SIG-M5 treated with dmso at 0.1 percent for 504 hours (cell line): ENCODE results near the gene METTL9.
"Not testable (repeated sequence)": the region's sequence is repeated elsewhere in the genome, so short reads cannot be mapped to it uniquely, and the experiment has no call there.

Source experiments
- DNase-seq: peaks from one replicate; lab custom pipeline; 2025; ENCODE audit not compliant: unreplicated experiment; lab: John Stamatoyannopoulos, UW

Gene METTL9

GRCh38 chr16:21610006-21610544 lies 10.7 kb downstream of the METTL9 start:
- DNase-seq, result no peak

DNA sequence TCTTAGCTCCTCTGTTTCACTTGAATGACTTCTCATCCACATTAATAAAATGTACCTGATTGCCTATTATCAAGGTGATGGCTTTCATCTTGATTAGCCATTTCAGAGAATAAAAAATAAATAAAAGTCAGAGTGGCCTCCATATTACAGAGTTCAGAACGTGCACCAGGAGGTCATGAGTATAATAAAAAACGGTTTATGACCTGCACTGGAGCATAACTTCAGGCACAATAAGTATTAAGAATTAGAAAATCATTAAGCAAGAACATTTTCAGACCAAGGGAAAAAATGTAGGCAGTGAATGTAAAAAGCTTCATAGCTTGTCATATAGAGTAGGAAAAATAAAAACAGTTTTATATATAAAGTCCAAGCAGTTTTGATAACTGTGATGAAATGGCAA lies 11.4 kb downstream of the METTL9 start:
- no peak for DNase-seq

- peak; percentile 56 for DNase-seq
These were observed 11.8 kb downstream of the METTL9 start for GRCh38 chr16:21611198-21611555.

- DNase-seq, result peak; percentile 43
These were observed 12.4 kb downstream of the METTL9 start for GRCh38 chr16:21611556-21612384.

- no peak for DNase-seq
These were observed 14.0 kb downstream of the METTL9 start for GRCh38 chr16:21613361-21613760.

GRCh38 chr16:21613781-21614180 lies 14.4 kb downstream of the METTL9 start:
- DNase-seq, result no peak

DNA sequence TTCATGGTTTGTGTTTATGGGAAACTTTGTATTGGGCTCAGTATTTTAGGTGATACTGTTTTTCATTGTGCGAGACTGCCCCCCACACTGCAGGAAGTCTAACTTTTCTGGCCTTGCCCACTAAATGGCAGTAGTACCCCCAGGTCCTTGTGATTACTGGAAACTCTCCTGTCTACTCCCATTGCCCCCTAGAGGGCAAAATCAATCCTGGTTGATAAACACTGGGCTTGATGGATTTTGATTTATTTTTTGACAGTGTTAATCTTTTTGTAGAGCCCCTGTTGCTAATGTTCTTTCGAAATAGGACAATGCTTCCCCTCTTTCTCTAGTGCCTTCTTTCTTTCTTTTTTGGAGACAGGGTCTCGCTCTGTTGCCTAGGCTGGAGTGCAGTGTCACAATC lies 15.5 kb downstream of the METTL9 start:
- DNase-seq, result no peak

DNA sequence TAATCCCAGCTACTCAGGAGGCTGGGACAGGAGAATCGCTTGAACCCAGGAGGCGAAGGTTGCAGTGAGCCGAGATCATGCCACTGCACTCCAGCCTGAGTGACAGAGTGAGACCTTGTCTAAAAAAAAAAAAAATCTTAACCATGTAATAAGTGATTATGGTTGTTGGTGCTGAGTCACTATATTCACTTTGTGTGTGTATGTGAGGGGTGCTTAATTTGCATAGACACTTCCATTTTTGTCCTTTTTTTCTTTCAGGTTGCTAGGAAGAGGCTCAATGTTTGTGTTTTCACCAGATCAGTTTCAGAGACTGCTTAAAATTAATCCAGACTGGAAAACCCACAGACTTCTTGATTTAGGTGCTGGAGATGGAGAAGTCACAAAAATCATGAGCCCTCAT lies 18.2 kb downstream of the METTL9 start:
- no peak for DNase-seq

DNA sequence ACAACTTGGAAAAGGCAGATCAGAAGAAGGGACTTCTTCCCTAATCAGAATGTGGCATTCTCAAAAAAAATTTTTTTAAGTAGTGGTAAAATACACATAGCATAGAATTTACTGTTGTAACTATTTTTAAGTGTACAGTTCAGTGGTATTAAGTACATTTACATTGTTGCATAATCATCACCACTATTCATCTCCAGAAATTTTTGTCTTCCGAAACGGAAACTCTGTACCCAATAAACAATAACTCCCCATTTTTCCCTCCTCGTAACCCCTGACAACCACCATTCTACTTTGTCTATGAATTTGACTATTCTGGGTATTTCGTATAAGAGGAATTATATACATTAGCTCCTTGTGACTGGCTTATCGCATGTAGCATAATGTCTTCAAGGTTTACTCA lies 18.9 kb downstream of the METTL9 start:
- DNase-seq, result no peak

- DNase-seq, result no peak
These were observed 20.5 kb downstream of the METTL9 start for GRCh38 chr16:21619765-21620425.

DNA sequence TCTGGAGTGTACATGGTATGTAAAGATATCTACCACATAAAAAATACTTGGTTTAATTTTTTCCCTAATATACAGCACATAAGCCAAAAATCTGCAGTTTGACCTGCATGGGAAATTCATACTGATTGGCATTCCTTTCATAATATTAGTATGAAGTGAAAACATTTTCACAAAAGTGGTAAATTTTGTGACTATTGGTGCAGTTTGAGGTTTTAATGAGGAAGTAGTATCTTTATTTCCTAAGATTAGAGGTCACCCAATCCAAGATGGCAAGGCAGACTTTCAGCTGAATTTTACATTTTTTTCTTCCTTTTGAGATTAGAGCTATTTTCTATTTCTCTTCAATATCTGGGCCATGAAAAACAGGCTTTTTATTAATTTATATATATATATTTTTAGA lies 21.2 kb downstream of the METTL9 start:
- no peak for DNase-seq

- no peak for DNase-seq
These were observed 23.2 kb downstream of the METTL9 start for GRCh38 chr16:21622545-21622944.

DNA sequence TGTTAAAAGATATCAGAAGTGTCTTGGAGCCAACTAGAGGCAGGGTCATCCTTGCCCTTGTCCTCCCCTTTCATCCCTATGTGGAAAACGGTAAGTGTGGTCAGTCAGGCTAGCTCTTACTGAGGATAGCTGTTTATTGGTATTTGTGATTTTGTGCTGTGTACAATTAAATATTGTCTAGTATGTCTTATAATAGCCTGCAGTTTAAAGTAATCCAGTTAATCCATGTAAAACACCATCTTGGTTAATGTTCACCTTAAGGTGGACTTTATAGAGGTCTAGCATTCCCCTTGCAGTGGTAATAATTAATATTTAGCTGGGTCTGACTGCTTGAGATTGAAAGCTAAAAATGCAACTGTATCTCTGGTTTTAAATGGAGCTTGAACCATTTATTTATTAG lies 25.6 kb downstream of the METTL9 start:
- DNase-seq, result no peak

DNA sequence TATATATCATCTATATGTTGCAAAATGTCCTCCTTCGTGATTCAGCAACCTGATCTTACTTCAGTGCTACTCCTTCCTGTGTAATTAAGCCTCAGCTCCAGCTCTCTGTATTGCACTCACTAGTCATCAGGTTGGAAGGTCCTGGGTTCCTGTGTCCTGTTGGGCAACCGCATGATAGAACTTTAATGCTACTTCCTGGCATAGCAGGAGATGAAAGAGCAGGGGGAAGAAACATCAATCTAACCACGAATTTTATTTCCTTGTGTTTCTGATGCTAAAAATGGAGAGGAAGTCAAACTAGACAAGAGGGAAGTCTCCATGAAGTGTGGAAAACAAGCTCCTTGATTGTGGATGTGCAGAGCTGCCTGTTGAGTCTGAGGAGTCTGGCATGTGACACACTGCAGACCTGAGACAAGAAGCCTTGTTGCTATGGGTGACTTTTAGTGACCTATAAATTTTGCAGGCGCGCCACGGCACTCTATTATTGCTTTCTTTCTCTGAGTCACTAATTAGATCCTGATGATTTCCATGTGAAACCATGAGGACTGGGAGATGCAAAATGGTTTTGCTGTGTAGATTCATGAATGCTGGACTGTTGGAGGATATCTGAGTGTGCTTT lies 27.4 kb downstream of the METTL9 start:
- DNase-seq, result peak; percentile 98

DNA sequence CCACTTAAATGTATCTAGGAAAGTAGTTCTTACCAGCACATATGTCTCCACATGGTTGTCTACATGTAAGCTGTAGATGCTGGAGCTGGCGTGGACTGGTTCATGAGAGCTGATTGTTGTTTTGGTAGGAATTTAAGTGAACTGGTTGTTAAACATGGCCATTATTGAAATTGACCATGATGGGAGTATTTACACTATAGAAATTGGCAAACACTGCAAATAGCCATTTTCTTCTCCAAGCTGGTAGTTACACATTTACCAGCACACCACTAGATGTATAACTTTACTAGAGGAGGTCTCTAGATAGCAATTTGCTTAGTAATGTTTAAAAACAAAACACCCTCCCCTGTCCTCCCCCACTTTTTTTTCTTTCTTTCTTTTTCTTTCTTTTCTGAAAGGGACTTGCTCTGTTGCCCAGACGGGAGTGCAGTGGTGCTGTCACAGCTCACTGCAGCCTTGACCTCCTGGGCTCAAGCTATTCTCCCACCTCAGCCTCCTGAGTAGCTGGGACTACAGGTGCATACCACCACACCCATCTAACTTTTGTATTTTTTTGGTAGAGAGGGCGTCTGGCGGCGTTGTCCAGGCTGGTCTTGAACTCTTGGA lies 28.8 kb downstream of the METTL9 start:
- no peak for DNase-seq

- no peak for DNase-seq
These were observed 29.4 kb downstream of the METTL9 start for GRCh38 chr16:21628772-21629171.

DNA sequence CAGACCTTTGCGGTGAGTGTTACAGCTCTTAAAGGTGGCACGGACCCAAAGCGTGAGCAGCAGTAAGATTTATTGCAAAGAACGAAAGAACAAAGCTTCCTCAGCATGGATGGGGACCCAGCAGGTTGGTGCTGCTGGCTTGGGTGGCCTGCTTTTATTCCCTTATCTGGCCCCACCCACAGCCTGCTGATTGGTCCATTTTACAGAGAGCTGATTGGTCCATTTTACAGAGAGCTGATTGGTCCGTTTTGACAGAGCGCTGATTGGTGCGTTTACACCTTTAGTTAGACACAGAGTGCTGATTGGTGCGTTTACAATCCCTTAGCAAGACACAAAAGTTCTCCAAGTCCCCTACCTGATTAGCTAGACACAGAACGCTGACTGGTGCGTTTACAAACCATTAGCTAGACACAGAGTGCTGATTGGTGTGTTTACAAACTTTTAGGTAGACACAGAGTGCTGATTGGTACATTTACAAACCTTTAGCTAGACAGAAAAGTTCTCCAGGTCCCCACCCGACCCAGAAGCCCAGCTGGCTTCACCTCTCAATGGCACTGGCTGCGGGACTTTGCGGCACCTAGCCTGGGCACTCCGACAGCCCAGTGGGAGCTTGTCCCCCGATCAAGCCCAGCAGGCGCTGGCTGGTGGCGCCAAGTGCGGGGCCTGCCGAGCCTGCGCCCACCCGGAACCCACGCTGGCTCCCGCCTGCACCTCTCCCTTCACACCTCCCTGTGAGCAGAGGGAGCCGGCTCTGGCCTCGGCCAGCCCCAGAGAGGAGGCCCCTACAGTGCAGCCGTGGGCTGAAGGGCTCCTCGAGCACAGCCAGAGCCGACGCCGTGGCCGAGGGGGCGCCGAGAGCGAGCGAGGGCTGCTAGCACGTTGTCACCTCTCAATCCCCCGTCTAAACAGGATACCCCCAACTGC lies 30.5 kb downstream of the METTL9 start:
- not testable (repeated sequence) for DNase-seq

GRCh38 chr16:21630866-21631265 lies 31.5 kb downstream of the METTL9 start:
- DNase-seq, result not testable (repeated sequence)

DNA sequence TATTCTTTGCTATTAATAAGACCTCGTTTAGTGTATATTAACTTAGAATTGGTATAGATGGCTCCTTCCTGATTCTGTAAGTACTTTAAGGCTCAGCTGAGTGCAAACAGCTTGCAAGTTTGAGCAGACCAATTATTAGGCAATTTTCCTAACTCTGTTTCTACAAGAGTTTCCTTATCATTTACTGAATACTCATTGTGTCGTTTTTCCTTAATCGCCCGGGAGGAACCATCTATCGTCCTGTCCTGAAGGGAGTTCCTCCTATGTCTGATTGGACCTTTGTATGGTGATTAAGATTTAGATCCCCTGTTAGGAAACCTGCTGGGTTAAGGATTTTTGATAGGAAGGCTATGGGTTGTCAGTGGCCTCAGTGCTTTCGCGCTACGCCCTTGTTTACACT lies 32.0 kb downstream of the METTL9 start:
- not testable (repeated sequence) for DNase-seq

DNA sequence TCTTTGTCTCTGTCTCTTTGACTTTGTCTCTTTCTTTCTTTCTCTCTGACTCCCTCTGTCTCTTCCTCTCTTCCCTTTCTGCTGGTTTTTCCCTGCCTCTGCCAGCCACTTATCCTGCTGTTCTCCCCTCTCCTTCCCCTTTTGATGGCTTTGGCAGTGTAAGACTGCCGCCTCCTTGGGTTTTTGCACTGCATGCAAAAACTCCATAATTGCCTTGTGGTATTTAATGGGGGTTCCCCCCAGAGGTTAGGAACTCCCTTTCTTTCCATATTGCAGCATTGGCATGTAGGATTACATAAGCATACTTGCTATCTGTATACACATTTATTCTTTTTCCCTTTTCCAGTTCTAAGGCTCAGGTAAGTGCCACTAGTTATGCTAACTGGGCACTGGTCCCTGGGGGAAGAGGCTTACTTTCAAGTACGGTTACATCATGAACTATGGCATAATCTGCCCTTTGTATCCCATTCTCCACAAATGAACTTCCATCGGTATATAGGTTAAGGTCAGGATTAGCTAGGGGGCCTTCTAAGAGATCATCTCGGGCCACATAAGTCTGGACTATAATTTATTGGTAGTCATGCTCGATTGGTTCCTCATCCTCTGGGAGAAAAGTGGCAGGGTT lies 32.7 kb downstream of the METTL9 start:
- DNase-seq, result not testable (repeated sequence)
